HG03457 (cell line): ENCODE measurements around the gene CSMD2.

ENCODE experiments used
- ATAC-seq: cut with Tn5 transposase; IDR thresholded peaks from one replicate; pipeline ENCODE4 v1.9.1; 2021; ENCODE audit warnings: moderate number of reproducible peaks; ENCODE audit not compliant: unreplicated experiment

The CSMD2 gene

DNA sequence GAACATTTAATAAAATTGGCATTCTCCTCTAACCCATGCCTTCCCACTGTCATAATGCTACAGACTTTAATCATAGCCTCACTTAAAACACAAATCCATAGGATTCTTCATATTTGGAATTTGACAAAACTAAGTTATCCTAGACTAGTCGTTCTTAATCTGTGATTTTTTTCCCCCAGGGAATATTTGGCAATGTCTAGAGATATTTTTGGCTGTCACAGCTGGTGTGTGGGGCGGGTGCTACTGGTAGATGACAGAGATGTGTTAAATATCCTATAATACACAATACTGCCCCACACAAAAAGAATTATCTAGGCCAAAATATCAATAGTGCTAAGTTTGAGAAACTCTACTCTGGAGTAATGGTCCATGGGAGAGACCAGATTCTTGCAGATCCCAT lies 396.9 kb downstream of the CSMD2 start:
- no peak for ATAC-seq

DNA sequence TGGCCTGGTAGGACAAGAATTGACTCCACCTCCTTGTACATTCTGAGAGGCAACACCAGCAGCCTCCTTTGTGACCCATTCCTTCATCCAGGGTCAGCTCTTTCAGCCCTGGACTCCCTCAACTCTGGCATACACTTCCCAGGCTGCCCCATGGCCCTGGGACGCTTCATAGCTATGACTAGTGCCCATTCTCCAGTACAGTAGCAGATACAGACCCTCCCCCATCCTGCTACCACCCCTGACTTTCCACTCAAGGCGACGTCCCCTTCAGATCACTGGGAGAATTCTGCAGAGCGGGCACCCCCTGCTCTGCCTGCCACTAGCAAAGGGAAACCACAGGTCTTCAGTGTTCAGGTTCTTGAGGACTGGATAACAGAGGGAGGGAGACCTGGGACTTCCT lies 400.9 kb downstream of the CSMD2 start:
- ATAC-seq: no peak

DNA sequence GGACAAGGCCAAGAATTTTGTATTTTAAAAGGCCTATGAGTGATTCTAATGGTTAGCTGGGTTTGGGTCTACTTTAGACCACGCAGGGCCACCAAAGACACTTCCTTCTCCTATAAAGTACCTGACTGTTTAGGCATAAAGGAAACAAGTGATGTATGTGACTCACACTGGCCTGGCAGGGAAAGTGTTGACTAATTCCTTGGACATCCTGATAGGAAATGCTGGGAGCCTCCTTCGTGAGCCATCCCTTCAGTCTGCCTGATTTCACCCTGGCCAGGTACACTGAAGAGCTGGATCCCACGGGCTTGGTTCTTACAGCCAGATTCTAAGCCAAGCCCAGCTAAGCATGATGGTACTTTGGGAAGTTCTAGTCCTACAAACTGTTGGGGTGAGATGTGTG lies 401.6 kb downstream of the CSMD2 start:
- ATAC-seq: no peak

DNA sequence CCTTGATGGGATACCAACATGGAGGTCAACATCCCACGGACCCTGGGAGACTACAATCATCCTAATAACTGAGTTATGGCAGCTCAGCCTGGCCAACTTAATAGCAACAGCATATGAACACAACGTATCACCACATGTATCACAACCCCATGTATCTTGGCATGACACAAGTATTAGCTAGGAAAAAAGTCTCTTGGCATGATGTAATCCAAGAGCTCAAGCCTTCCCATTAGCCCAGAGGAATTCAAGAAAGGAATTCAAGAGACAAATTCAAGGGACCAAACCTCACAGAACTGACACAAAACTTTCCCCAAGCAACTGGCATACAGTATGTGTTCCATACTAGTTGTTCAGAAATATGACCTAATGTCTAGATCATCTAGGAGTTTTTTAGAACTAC lies 402.1 kb downstream of the CSMD2 start:
- no peak for ATAC-seq

DNA sequence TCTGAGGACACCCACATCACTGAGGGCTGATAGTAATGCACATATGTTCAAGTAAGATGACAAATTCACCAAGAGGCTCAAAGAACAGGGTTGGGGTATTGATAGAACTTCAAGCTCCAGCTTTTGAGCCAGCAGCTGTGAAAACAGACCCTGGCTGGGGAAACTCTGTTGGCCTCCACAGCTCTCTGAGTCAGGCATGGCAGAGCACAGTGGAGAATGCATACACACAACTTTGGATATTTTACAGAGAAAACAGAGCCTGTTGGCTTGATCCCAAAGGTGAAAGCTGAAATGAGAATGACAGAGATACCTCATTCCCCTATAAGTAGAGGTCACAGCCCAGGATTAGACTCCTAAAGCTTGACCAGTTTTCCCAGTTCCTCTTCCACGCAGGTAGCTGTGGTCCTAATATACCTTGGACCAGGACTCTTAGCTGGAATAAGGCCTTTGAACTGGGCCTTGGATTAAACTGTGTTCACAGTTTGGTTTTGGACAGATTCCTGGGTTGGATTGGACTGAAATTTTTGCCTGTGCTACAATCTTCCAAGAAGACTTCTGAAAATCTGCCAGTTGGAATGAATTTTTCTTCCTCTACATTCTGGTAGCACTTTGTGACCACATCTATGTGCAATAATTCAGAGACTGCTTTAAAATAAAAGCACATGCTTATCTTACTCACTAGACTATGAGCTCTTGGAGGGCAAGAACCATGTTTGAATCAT lies 402.8 kb downstream of the CSMD2 start:
- no peak for ATAC-seq

DNA sequence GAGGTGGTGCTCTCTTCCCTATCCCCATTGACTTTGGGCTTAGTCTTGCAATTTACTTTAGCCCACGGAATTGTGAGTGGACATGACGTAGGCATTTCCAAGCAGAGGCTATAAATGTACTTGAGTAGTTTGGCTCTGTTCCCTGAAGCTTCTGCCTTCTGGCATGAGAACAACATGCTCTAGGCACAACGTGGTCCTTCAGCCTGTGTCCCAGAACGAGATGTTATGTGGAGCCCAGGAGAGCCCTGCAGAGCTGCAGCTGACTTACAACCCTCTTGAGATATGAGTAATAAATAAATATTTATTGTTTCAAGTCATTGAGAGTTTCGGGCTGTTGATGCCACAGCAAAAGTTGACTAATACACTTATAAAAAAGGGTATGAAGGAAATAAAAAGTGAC lies 406.3 kb downstream of the CSMD2 start:
- ATAC-seq: no peak

DNA sequence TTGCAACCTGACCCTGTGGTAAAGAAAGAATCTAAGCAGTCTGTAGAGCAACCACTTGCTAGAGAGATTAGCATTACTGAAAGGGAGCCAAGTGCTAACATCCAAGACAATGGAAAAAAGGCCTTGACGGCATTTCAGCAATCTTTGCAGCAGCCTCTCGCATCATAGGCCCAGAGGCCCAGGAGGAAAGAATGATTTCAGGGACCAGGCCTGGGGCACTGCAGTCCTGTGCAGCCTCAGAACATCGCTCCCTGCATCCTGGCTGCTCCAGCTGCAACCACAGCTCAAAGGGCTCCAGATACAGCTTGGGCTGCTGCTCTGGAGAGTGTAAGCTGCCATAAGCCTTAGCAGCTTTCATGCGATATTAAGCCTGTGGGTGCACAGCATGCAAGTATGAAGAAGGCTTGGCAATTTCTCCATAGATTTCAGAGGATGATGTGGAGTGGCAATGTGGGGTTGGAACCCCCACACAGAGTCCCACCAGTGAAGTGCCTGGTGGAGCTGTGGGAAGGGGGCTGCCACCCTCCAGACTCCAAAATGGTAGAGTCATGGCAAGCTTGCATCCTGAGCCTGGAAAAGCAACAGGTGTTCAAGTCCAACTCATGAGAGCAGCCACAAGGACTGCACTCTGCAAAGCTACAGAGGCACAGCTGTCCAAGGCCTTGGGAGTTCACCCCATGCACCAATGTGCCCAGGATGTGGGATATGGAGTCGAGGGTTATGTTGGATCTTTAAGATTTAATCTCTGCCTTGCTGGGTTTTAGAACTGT lies 411.8 kb downstream of the CSMD2 start:
- no peak for ATAC-seq

DNA sequence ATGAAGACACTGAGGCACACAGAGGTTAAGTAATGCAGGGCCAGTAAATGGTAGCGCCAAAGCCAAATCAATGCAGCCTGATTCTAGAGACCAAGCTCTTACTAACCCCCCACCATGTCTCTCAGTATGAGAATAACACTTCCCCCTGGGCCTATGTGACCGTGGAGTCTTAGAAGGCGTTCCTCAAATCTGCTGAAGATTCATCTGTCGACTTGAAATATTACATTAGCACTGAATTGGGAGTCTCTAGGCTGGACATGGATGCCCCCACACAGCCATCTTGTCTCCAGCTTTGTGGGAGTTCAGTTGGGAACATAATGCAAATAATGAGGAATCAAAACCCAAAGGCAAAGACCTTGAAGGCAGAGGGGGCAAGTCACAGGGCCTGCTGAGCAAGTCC lies 419.1 kb downstream of the CSMD2 start:
- ATAC-seq: no peak

DNA sequence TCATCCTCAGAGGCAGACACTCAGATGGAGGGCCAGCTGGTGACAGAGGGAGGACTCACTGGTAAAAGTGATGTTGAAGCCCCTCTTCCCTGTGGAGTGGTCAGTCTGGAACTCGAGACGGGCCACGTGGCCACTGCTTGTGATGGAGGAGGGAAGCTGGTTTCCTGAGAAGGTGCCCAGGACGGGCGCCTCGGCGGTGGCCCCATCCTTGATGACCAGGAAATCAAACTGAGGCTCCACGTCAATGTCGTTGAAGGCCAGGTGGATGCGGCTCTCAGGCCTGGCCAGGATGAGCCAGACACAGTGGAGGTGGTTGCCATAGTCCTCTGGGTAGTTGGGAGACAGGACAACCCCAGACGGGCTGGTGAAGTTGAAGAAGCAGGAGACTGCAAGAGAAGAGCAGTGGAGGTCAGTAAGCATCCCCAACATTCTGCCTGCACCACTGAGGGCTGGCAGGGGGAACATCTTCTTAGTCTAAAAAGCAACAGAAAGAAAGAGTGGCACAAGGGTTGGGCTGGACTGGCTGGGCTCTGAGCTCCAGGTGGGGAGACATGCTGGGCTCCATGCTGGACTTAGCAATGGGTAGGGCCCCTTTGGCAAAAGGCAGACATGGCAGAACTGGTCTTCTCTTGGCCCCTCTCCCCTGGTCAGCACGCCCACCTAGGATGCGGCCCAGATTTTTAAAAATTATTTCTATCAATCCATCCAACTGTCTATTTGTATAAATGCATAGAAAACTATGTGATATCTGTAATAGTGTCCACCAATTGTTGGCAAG lies 421.6 kb downstream of the CSMD2 start:
- ATAC-seq: no peak

DNA sequence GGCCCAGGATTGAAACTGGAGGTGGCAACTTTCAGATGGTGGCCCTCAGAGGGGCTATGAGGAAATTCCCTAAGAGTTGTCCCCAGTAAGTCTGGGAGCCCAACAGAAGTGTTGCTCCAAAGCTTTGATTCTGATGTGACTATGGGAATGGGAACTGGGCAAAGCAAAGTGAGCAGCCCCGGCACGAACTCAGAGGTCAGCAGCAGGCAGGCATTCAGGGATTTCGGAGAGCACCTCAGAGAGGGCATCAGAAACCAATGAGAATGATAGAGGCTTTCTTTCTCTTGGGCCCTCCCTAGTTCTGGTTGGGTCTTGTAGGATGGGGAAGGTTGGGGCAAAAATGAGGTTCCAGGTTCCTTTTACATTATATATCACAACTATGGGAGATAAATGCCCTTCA lies 422.4 kb downstream of the CSMD2 start:
- no peak for ATAC-seq

DNA sequence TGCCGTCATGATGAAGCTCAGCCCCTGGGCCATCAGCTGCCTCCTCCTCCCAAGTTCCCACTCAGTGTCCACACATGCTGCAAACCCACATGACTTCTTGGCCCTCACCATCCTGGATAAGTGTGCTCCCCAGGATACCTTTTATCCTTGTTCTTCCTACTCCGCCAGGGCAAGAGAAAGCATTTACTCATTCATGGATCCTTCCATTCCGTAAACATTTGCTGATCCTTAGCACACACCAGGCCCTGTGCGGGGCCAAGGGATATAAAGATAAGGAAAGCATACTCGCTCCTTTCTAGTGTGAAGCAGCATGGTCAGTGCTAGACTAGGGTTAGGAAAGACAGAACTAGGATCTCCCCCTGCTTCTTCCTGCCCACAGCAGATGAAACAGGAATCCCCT lies 423.3 kb downstream of the CSMD2 start:
- no peak for ATAC-seq

DNA sequence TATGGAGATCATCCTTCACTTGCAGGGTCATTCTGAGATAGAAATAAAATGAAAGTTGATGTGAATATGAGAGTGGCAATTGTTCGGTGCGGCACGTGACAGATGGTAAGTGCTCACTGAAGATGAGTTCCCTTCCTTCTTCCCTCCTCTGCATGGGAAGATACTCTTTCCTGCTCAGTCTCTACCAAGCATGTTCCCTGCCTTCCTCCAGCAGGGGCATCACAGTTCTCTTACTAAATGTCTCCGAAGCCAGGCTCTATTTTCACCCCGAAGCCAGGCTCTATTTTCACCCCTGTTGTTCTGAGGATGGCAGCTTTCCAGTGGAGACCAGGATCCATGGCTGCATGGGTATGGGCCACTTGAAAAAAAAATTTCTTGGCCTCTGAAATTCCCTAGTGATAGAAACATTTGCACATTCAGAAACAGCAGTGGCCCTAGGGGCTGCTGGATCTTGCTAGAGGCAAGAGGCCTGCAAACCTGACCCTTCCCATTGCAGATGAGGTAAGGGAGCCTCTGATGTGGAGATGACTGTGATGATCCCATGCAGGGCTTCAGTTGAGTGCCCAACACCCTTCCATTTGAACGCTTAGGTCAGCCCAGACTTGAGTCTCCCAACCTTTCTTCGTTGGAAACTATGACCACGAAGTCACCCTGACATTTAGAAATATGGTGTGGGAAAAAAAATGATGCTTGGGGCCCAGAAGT lies 424.8 kb downstream of the CSMD2 start:
- no peak for ATAC-seq

DNA sequence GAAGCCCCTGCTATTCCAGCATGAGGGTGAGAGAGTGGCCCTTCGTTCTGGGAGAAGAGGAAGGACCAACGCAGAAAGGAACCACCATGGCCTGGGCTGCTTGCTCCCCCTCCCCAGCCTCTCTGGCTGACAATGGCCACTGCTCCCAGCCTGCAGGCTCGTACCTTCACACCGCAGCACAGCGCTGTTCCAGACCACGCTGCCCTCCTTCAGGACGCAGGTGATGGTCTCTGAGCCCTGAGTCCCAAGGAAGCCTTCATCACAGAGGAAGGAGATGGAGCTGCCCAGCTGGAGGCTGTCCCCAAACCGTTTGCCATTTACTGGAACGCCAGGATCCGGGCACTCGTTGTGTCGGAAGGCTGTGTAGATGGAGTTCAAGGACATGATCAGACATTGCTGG lies 426.1 kb downstream of the CSMD2 start:
- ATAC-seq: no peak

DNA sequence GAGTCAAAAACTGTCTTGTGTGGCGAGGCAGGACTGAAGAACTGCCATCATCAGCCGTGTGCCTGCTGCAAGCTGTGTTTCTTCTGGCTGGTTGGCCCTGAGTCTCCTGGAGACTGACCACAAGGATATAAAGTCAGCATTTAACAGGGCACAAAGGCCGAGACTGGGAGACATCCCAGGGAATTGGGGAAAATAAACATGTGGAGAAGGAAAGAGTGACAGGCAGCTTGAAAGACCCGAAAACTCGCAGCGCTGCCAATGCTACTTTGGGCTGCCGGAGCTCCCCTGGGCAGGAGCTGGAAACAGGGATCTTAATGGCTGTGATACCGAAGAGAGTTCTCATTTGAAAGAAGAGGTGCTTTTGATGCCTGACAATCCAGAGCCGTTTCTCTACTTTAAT lies 426.5 kb downstream of the CSMD2 start:
- no peak for ATAC-seq

DNA sequence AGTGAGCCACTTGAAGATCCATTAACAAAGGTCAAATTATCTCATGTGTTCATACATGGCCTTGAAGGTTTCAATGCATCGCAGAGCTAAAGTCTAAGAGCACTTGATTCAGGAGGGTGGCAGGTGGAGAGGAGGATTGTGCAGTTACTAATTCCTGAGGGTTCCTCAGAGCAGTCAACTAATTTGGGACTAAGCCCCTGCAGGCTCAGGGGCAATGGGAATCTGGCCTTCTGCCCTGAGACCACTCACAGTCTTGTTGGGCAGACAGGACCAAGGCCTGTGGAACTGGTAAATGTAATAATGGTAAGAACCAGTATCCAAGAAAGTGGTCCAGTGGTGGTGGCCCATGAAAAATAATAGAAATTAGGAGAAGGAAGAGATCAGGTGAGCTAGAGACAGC lies 428.5 kb downstream of the CSMD2 start:
- no peak for ATAC-seq

DNA sequence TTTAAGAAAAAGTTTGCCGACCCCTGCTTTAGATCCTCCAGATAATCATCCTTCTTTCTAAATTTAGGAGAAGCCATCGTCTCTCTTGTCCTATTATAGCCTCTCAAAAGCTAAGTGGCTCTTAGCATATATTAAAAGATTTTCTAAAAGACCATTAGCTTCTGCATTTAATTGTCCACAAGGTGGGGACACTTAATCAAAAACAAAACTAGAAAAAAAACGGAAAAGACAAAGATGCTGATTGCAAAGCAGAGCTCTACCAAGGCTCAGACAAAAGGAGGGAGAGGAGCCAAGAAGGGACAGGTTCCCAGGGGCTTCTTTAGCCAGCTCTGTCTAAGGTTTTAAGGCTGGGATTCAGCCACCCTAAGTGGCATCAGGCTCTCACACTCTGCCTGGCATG lies 429.4 kb downstream of the CSMD2 start:
- no peak for ATAC-seq

DNA sequence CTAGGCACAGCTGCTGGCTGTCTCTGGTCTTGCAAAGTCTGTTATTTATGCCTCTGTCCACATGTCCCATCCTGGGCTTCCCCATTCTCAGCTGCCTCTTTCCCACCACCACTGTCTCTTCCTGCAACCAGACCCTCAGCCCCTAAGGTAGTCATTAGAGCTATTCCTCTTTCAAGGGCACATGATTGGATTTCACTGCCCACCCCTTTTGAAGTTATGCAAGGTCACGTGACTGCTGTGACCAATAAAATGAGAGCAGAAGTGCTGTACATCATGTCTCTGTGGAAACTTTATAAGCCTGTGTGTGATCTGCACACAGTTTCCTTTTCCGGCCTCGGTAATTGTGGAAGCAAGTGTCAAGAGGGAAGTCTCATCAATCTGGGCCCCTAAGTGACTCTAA lies 437.7 kb downstream of the CSMD2 start:
- ATAC-seq: no peak

DNA sequence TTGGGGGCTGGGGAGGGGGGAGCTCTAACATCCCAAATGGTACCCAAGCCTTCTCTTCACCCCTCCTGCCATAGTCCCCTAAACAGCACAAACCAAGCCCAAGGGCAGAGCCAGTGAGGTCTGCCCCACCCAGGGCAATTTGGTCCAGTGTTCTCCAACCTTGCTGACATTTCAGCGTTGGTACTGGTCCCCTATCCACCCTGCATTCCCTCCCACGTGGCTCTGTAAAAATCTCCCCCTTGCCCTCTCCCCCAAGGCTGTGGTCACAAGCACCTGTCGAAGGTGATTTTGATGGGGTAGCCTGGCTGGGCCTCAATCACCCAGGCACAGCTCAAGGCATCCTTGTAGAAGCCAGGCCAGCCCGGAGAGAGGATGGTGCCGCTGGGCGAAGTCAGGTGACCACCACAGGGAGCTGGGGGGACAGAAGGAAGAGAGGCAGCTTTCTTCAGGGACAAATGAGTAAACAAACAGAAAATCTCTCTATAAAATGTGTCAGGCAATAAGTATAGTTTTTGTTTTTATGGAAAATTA lies 438.7 kb downstream of the CSMD2 start:
- ATAC-seq: no peak

DNA sequence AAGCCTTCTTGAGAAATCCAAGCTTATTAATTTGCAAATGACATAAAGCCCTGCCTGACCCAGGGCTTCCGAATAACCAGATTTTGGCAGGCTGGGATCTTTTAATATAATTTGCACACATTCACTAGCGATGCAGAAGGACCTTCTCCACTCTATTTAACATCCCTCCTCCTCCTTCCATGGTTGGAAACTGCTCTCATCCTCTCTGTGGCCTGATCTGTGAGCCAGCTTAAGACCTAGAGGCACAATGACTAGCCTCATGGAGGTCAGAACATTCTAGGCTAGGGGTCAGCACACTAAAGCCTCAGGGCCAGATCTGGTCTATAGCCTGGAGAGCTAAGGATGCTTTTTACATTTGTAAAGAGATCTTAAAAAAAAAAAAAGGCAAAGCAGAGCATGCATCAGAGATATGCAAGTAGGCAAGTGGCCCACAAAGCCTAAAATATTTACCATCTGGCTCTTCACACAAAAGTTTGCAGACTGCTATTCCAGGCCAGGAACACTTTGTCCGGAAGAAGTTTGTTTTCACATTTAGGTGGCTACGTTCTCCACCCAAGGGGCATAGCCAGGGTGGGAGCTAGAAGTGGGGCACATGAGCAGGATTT lies 439.4 kb downstream of the CSMD2 start:
- no peak for ATAC-seq

DNA sequence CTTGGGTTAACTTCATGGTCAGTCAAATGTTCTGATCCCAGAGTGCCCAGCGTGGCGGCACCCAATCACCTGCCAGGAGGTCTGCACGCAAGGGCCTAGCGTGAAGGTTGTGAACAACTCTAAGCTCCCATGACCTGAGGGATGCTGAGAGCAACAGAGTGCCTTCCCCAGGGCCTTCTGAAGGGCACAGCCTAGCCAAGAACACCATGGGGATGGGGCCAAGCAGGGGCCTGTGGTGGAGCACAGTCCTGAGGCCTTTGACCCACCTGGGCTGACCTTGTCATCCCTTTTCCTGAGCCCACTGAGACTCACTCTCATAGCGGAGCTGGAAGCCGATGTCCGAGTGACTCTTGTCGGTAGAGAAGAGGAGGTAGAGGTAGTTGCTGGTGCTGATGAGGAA lies 440.0 kb downstream of the CSMD2 start:
- no peak for ATAC-seq

DNA sequence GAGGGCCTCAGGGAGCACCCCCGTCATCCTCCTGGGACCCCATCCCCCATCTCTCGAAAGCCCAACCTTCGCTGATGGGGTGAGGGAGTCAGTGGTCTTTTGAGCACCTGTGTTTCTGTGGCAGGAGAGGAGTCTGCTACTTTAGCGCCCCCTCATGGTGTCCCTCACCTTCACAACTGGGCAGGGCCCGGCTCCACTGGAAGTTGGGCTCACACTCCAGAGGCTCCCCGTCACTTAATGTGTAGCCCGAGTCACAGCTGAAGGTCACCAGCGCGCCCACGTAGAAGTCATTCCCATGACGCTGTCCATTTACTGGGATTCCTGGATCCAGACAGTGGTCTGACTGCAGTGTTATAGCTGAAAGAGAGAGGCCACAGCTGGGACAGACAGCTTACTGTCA lies 440.7 kb downstream of the CSMD2 start:
- ATAC-seq: no peak
